GM12878 (cell line): ENCODE measurements around the gene SLC6A15. TPM values are rescaled to one million over a fixed set of nuclear protein-coding genes. Genes with fewer than 3 reads are reported as not detected.

Experiments used
- ATAC-seq: fragments of 200-7000 bp; cut with Tn5 transposase; 3 replicates; pipeline ENCODE4 v1.9.1; 2020; ENCODE audit warnings: mild to moderate bottlenecking, moderate library complexity
- BruUV-seq: library from RNA; stranded (reverse); fragments of 400-500 nt; replicated peaks from 2 replicates; lab custom pipeline; 2021; lab: Mats Ljungman, UMichigan
- CTCF ChIA-PET: fragments of 300-600 bp; sonication (Branson Sonifier 250); formaldehyde crosslinking; extraction: SDS; loops from one replicate; lab custom pipeline; 2021; ENCODE audit warnings: inconsistent platforms; lab: Yijun Ruan, JAX
- POLR2A ChIA-PET: fragments of 350-600 bp; formaldehyde crosslinking; extraction: SDS; loops from one replicate; lab custom pipeline; 2021; ENCODE audit warnings: inconsistent platforms; lab: Charles Lee
- RAD21 ChIA-PET: fragments of 300-600 bp; sonication (Branson Sonifier 250); formaldehyde crosslinking; loops from one replicate; lab custom pipeline; 2023; ENCODE audit warnings: antibody characterized with exemption; ENCODE audit not compliant: unreplicated experiment; lab: Charles Lee
- SMC1A ChIA-PET: fragments of 300-600 bp; sonication (Branson Sonifier 250); formaldehyde crosslinking; loops from one replicate; lab custom pipeline; 2023; ENCODE audit not compliant: unreplicated experiment, uncharacterized antibody; lab: Charles Lee
- DNase-seq: peaks from one replicate; pipeline ENCODE4 v3.0.0-alpha.2; 2011; ENCODE audit warnings: low read depth, low spot score
- FAIRE-seq: peaks from 3 replicates; lab custom pipeline; 2011; peaks lifted over from hg19 to GRCh38; lab: Jason Lieb, UNC
- H2AFZ ChIP-seq: 2 replicates; pipeline ENCODE4 v1.6.0; 2011; ENCODE audit warnings: low read depth, low read length, control low read depth; ENCODE audit not compliant: control insufficient read depth
- H3K27ac ChIP-seq: 2 replicates; pipeline ENCODE4 v1.5.1; 2011; ENCODE audit warnings: control low read depth; ENCODE audit not compliant: control insufficient read depth, insufficient read depth
- H3K27me3 ChIP-seq, 2 experiments: replicated peaks in 1 of 2; 2 replicates each; pipeline versions ENCODE4 v1.6.0 to v1.6.1; 2011; ENCODE audit warnings: low read length in 1 of 2; ENCODE audit not compliant: control insufficient read depth in 2 of 2, insufficient read depth in 2 of 2
- H3K36me3 ChIP-seq, 2 experiments: 2 replicates each; pipeline ENCODE4 v1.5.1; 2011; ENCODE audit warnings: low read length in 1 of 2; ENCODE audit not compliant: control insufficient read depth in 2 of 2, insufficient read depth in 2 of 2
- H3K4me1 ChIP-seq: 2 replicates; pipeline ENCODE4 v1.6.1; 2011; ENCODE audit warnings: mild to moderate bottlenecking, low read length, moderate library complexity, mixed read lengths; ENCODE audit not compliant: control insufficient read depth, insufficient read depth
- H3K4me2 ChIP-seq: 2 replicates; pipeline ENCODE4 v1.6.0; 2011; ENCODE audit warnings: control low read depth; ENCODE audit not compliant: control insufficient read depth, insufficient read depth
- H3K4me3 ChIP-seq: fragments of 200-600 bp; sonication (generic); 2 replicates; pipeline ENCODE4 v1.5.1; 2016
- H3K79me2 ChIP-seq: 2 replicates; pipeline ENCODE4 v1.6.0; 2011; ENCODE audit warnings: low read length; ENCODE audit not compliant: control insufficient read depth, insufficient read depth
- H3K9ac ChIP-seq: 2 replicates; pipeline ENCODE4 v1.8.0; 2011; ENCODE audit warnings: low read length, control low read depth, mixed read lengths; ENCODE audit not compliant: control insufficient read depth, insufficient read depth
- H3K9me3 ChIP-seq: replicated peaks from 3 replicates; pipeline ENCODE4 v1.5.1; 2011; ENCODE audit warnings: mild to moderate bottlenecking, low read length; ENCODE audit not compliant: control insufficient read depth, insufficient read depth
- H4K20me1 ChIP-seq: 2 replicates; pipeline ENCODE4 v1.6.0; 2011; ENCODE audit not compliant: control insufficient read depth, insufficient read depth
- E2F4 ChIP-seq: IDR thresholded peaks from 2 replicates; pipeline ENCODE4 v1.6.1; 2012; ENCODE audit warnings: low read depth, low read length, improper control_type of control experiment
- HCFC1 ChIP-seq: fragments of 150-350 bp; IDR thresholded peaks from 2 replicates; pipeline ENCODE4 v1.6.1; 2014; ENCODE audit warnings: low read length
- IKZF1 ChIP-seq: fragments of 450-650 bp; conservative IDR thresholded peaks from 2 replicates; pipeline ENCODE4 v1.6.1; 2017; ENCODE audit warnings: antibody characterized with exemption, mild to moderate bottlenecking
- MEF2B ChIP-seq: fragments of 450-650 bp; IDR thresholded peaks from 2 replicates; pipeline ENCODE4 v1.6.1; 2018; ENCODE audit warnings: mild to moderate bottlenecking, moderate library complexity; ENCODE audit not compliant: partially characterized antibody, poor library complexity, severe bottlenecking
- NR2C1 ChIP-seq: fragments of 450-650 bp; IDR thresholded peaks from 2 replicates; pipeline ENCODE4 v1.6.1; 2017; ENCODE audit warnings: antibody characterized with exemption, mild to moderate bottlenecking, moderate library complexity
- NR2C2 ChIP-seq: IDR thresholded peaks from 2 replicates; pipeline ENCODE4 v1.6.1; 2011; ENCODE audit warnings: borderline replicate concordance, low read depth; ENCODE audit not compliant: control insufficient read depth, insufficient read length
- NRF1 ChIP-seq: conservative IDR thresholded peaks from 2 replicates; pipeline ENCODE4 v1.6.1; 2011; ENCODE audit warnings: mild to moderate bottlenecking, low read depth, low read length, improper control_type of control experiment
- SIN3A ChIP-seq: IDR thresholded peaks from 2 replicates; pipeline ENCODE4 v1.6.1; 2012; ENCODE audit warnings: low read depth, low read length, improper control_type of control experiment
- WGBS: methylation state at CpG from one replicate; pipeline ENCODE4 v1.1.6; 2016; ENCODE audit warnings: low lambda C conversion rate; ENCODE audit not compliant: insufficient replicate concordance, insufficient coverage; ENCODE audit errors: missing lambda C conversion rate; 5-methylcytosine and 5-hydroxymethylcytosine counted together
- in situ Hi-C: fragments of 300-500 bp; cut with MboI; formaldehyde crosslinking; loops from 9 replicates; pipeline ENCODE4 v1.14.3; 2018; ENCODE audit warnings: mixed read lengths
- intact Hi-C: fragments of 100-400 bp; cut with micrococcal nuclease; formaldehyde crosslinking; loops from one replicate; pipeline ENCODE4 v1.14.2; 2022; ENCODE audit not compliant: unreplicated experiment
- polyA plus RNA-seq, 11 experiments: library from polyadenylated mRNA; depleted of rRNA in 4 of 11; unstranded in 6 of 11; stranded (reverse) in 5 of 11; fragments of >200 nt; fragmentation: Nextera tagmentation in 4 of 11; fragmentation: Illumina TruSeq in 1 of 11; extraction: Ambion mirVana in 4 of 11; extraction: Trizol in 1 of 11; gene quantifications; 1 replicate in 1 of 11; 2 replicates in 10 of 11; pipeline versions ENCODE4 v1.2.1 to v1.2.3, GENCODE V29; 2011 to 2016; ENCODE audit warnings: inconsistent platforms in 2 of 11, missing spikeins in 2 of 11, low read depth in 1 of 11
- total RNA-seq, 4 experiments: library from RNA; depleted of rRNA in 3 of 4; stranded (reverse); fragments of >200 nt in 3 of 4; fragmentation: Illumina TruSeq in 1 of 4; extraction: Trizol in 1 of 4; gene quantifications; 2 replicates each; pipeline versions ENCODE4 v1.2.1 to v1.2.3, GENCODE V29; 2013 to 2021

SLC6A15 gene
- total and polyA plus RNA-seq, 10 of the 15 experiments (the other 5 are each of a cell fraction or from before 2014, with no cell fraction given) = 0.04 TPM; not detected in 9

GRCh38 chr12:84904051-84904450 is 8.5 kb downstream of the SLC6A15 start:
- no peaks in the 10 kb centered on the region for H3K27me3 ChIP-seq
- H3K4me2 ChIP-seq = no peak overlapping the region
- intact Hi-C loops = no loop called here
- CTCF ChIA-PET = no interaction called here
- DNase-seq (no peak), ATAC-seq (no peak), FAIRE-seq (no peak)
- H4K20me1 ChIP-seq = no peaks in the 10 kb centered on the region
- no peaks in the 10 kb centered on the region for H3K9me3 ChIP-seq
- TF ChIP-seq HCFC1 = no peak
- TF ChIP-seq NR2C2 = no peak
- TF ChIP-seq NR2C1 = no peak
- no peak for TF ChIP-seq E2F4
- TF ChIP-seq NRF1 = no peak
- no peak for TF ChIP-seq IKZF1
- TF ChIP-seq SIN3A = no peak
- no peak for TF ChIP-seq MEF2B
- RAD21 ChIA-PET = no interaction called here
- no peaks in the 10 kb centered on the region for H3K4me1 ChIP-seq
- in situ Hi-C loops = no loop called here
- no peak overlapping the region for H3K9ac ChIP-seq
- SMC1A ChIA-PET = interaction anchor here (0.6 kb wide), 1 partner anchor 124 kb away, joined by 3 read pairs; no protein-coding TSS in a partner anchor
- no TSS peak for BruUV-seq
- no peaks in the 10 kb centered on the region for H3K79me2 ChIP-seq
- POLR2A ChIA-PET = no interaction called here
- H3K4me3 ChIP-seq = no peak overlapping the region
- H2AFZ ChIP-seq = no peak overlapping the region
- H3K36me3 ChIP-seq = no peaks in the 10 kb centered on the region
- no peak overlapping the region for H3K27ac ChIP-seq
- 0% methylated on average over 1 of the region's 2 CpGs for WGBS
